ENCODE data around the gene TWNK. TPM values are rescaled to one million over a fixed set of nuclear protein-coding genes. Genes with fewer than 3 reads are reported as not detected.

TWNK gene
- total RNA-seq, 1 donor, result 3.3 TPM

- peaks cover 15% of the 10 kb centered on the region for H3K79me2 ChIP-seq (ENCODE audit: insufficient read depth, low read length)
- H3K4me2 ChIP-seq (ENCODE audit: insufficient read depth, low read length), result no peak overlapping the region
- H4K20me1 ChIP-seq (ENCODE audit: insufficient read depth, low read length), result no peaks in the 10 kb centered on the region
- H3K4me1 ChIP-seq (ENCODE audit: insufficient read depth, low read length), result peaks cover 16% of the 10 kb centered on the region
- no peak overlapping the region for H3K27ac ChIP-seq (ENCODE audit: low read depth, low read length)
- no peaks in the 10 kb centered on the region for H3K9me3 ChIP-seq (ENCODE audit: low read depth, low read length)
- H3K36me3 ChIP-seq (ENCODE audit: insufficient read depth, low read length), result peaks cover 26% of the 10 kb centered on the region
- no peak for TF ChIP-seq CTCF (IDR thresholded peaks at IDR 0.05; ENCODE audit: extremely low read depth, low read depth, low read length)
- H2AFZ ChIP-seq (ENCODE audit: low read length), result no peak overlapping the region
- peak; percentile 45 for DNase-seq (ENCODE audit: insufficient read length, low spot score, missing footprints)
- no peaks in the 10 kb centered on the region for H3K27me3 ChIP-seq (ENCODE audit: insufficient read depth, low read length)
- no peak overlapping the region for H3K4me3 ChIP-seq (ENCODE audit: insufficient read depth, low read length)
These were observed 7.8 kb downstream of the TWNK start for GRCh38 chr10:100995181-100995580.

- H3K27me3 ChIP-seq (ENCODE audit: insufficient read depth, low read length), result no peaks in the 10 kb centered on the region
- DNase-seq (ENCODE audit: insufficient read length, low spot score, missing footprints), result peak; percentile 93
- peaks cover 12% of the 10 kb centered on the region for H3K36me3 ChIP-seq (ENCODE audit: insufficient read depth, low read length)
- H3K4me2 ChIP-seq (ENCODE audit: insufficient read depth, low read length), result peak overlapping the region; percentile 99
- TF ChIP-seq CTCF (IDR thresholded peaks at IDR 0.05; ENCODE audit: extremely low read depth, low read depth, low read length), result no peak
- H3K27ac ChIP-seq (ENCODE audit: low read depth, low read length), result no peak overlapping the region
- H3K9me3 ChIP-seq (ENCODE audit: low read depth, low read length), result no peaks in the 10 kb centered on the region
- H4K20me1 ChIP-seq (ENCODE audit: insufficient read depth, low read length), result peaks cover 4% of the 10 kb centered on the region
- H3K79me2 ChIP-seq (ENCODE audit: insufficient read depth, low read length), result peaks cover 21% of the 10 kb centered on the region
- peaks cover 31% of the 10 kb centered on the region for H3K4me1 ChIP-seq (ENCODE audit: insufficient read depth, low read length)
- peak overlapping the region; percentile 85 for H2AFZ ChIP-seq (ENCODE audit: low read length)
- H3K4me3 ChIP-seq (ENCODE audit: insufficient read depth, low read length), result peak overlapping the region; percentile 88
These were observed 9.5 kb downstream of the TWNK start for GRCh38 chr10:100996678-100997359.

- H3K27me3 ChIP-seq (ENCODE audit: insufficient read depth, low read length), result no peaks in the 10 kb centered on the region
- peak; percentile 84 for TF ChIP-seq CTCF (IDR thresholded peaks at IDR 0.05; ENCODE audit: extremely low read depth, low read depth, low read length)
- peaks cover 13% of the 10 kb centered on the region for H3K36me3 ChIP-seq (ENCODE audit: insufficient read depth, low read length)
- H3K27ac ChIP-seq (ENCODE audit: low read depth, low read length), result peak overlapping the region; percentile 99
- H3K4me3 ChIP-seq (ENCODE audit: insufficient read depth, low read length), result peak overlapping the region; percentile 88
- peak overlapping the region; percentile 85 for H2AFZ ChIP-seq (ENCODE audit: low read length)
- H3K9me3 ChIP-seq (ENCODE audit: low read depth, low read length), result no peaks in the 10 kb centered on the region
- H3K4me1 ChIP-seq (ENCODE audit: insufficient read depth, low read length), result peaks cover 38% of the 10 kb centered on the region
- DNase-seq (ENCODE audit: insufficient read length, low spot score, missing footprints), result peak; percentile 99
- H3K79me2 ChIP-seq (ENCODE audit: insufficient read depth, low read length), result peaks cover 28% of the 10 kb centered on the region
- peak overlapping the region; percentile 99 for H3K4me2 ChIP-seq (ENCODE audit: insufficient read depth, low read length)
- H4K20me1 ChIP-seq (ENCODE audit: insufficient read depth, low read length), result peaks cover 12% of the 10 kb centered on the region
These were observed 10.2 kb downstream of the TWNK start for GRCh38 chr10:100997360-100998182.

All from osteoblast (primary cell).